GM19395 (cell line): ENCODE measurements around the gene PCDHB7.
"Not testable (repeated sequence)": the region's sequence is repeated elsewhere in the genome, so short reads cannot be mapped to it uniquely, and the experiment has no call there.

Experiments
- ATAC-seq: cut with Tn5 transposase; IDR thresholded peaks from one replicate; pipeline ENCODE4 v1.9.1; 2021; ENCODE audit warnings: mild to moderate bottlenecking, moderate library complexity; ENCODE audit not compliant: unreplicated experiment

PCDHB7 gene

DNA sequence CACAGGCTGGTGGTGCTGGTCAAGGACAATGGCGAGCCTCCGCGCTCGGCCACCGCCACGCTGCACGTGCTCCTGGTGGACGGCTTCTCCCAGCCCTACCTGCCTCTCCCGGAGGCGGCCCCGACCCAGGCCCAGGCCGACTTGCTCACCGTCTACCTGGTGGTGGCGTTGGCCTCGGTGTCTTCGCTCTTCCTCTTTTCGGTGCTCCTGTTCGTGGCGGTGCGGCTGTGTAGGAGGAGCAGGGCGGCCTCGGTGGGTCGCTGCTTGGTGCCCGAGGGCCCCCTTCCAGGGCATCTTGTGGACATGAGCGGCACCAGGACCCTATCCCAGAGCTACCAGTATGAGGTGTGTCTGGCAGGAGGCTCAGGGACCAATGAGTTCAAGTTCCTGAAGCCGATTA lies 43.6 kb downstream of the PCDHB7 start:
- ATAC-seq, result not testable (repeated sequence)

- ATAC-seq, result no peak
These were observed 50.8 kb downstream of the PCDHB7 start, which contains the start of gene PCDHB14 for GRCh38 chr5:141223112-141223783. Gene PCDHB14 (plus strand): TSS chr5:141223343. CDS start chr5:141223506, 163 bp downstream.

DNA sequence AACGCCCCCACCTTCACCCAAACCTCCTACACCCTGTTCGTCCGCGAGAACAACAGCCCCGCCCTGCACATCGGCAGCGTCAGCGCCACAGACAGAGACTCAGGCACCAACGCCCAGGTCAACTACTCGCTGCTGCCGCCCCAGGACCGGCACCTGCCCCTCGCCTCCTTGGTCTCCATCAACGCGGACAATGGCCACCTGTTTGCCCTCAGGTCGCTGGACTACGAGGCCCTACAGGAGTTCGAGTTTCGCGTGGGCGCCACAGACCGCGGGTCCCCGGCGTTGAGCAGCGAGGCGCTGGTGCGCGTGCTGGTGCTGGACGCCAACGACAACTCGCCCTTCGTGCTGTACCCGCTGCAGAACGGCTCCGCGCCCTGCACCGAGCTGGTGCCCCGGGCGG lies 52.4 kb downstream of the PCDHB7 start:
- ATAC-seq, result not testable (repeated sequence)

- ATAC-seq, result not testable (repeated sequence)
These were observed 53.0 kb downstream of the PCDHB7 start for GRCh38 chr5:141225421-141225820.
